GM18858 (cell line): ENCODE measurements around the gene ABHD16B.
A peak's percentile ranks its signal among the peaks of the same experiment; 100 is the strongest.
"Not testable (repeated sequence)": the region's sequence is repeated elsewhere in the genome, so short reads cannot be mapped to it uniquely, and the experiment has no call there.

ENCODE experiments used
- ATAC-seq: cut with Tn5 transposase; IDR thresholded peaks from one replicate; pipeline ENCODE4 v1.9.1; 2021; ENCODE audit not compliant: unreplicated experiment

ABHD16B gene

GRCh38 chr20:63834491-63834880 is 26.8 kb upstream of the ABHD16B start:
- ATAC-seq = no peak

GRCh38 chr20:63835021-63835858 is 26.1 kb upstream of the ABHD16B start:
- ATAC-seq = no peak

GRCh38 chr20:63836458-63837344 is 24.6 kb upstream of the ABHD16B start:
- ATAC-seq = no peak

GRCh38 chr20:63837479-63837878 is 23.8 kb upstream of the ABHD16B start:
- no peak for ATAC-seq

GRCh38 chr20:63839620-63840019 is 21.7 kb upstream of the ABHD16B start:
- no peak for ATAC-seq

GRCh38 chr20:63840405-63840828 is 20.9 kb upstream of the ABHD16B start:
- no peak for ATAC-seq

GRCh38 chr20:63842258-63842657 is 19.0 kb upstream of the ABHD16B start:
- no peak for ATAC-seq

- no peak for ATAC-seq
These were observed 18.1 kb upstream of the ABHD16B start for GRCh38 chr20:63843222-63843621.

GRCh38 chr20:63843778-63844177 is 17.5 kb upstream of the ABHD16B start:
- ATAC-seq = no peak

GRCh38 chr20:63844511-63844991 is 16.7 kb upstream of the ABHD16B start:
- ATAC-seq = no peak

- ATAC-seq = no peak
These were observed 15.0 kb upstream of the ABHD16B start for GRCh38 chr20:63846128-63846771.

GRCh38 chr20:63846888-63847236 is 14.4 kb upstream of the ABHD16B start:
- ATAC-seq = no peak

- no peak for ATAC-seq
These were observed 13.9 kb upstream of the ABHD16B start for GRCh38 chr20:63847237-63848002.

GRCh38 chr20:63848003-63848911 is 13.0 kb upstream of the ABHD16B start:
- ATAC-seq = no peak

GRCh38 chr20:63850689-63851547 is 10.4 kb upstream of the ABHD16B start:
- peak; percentile 75 for ATAC-seq

- not testable (repeated sequence) for ATAC-seq
These were observed 9.8 kb upstream of the ABHD16B start for GRCh38 chr20:63851548-63851943.

GRCh38 chr20:63853733-63854068 is 7.6 kb upstream of the ABHD16B start:
- not testable (repeated sequence) for ATAC-seq

- no peak for ATAC-seq
These were observed 7.1 kb upstream of the ABHD16B start for GRCh38 chr20:63854069-63854765.
